Neural progenitor cell (in vitro differentiated cells): ENCODE measurements around the gene GASK1B.

Experiments used
- EZH2 ChIP-seq: fragments of 200-600 bp; sonication (generic); IDR thresholded peaks from 2 replicates; pipeline ENCODE4 v1.6.1; 2017; ENCODE audit warnings: antibody characterized with exemption, mild to moderate bottlenecking, moderate library complexity
- EZH2phosphoT487 ChIP-seq: fragments of 200-600 bp; sonication (generic); IDR thresholded peaks from 2 replicates; pipeline ENCODE4 v1.6.1; 2017; ENCODE audit warnings: antibody characterized with exemption
- TF ChIP-seq, protein P1 (sequence below): fragments of 200-600 bp; sonication (generic); IDR thresholded peaks from 2 replicates; pipeline ENCODE4 v1.5.1; 2017; ENCODE audit warnings: antibody characterized with exemption, mild to moderate bottlenecking

- TF ChIP-seq, protein P1, sequence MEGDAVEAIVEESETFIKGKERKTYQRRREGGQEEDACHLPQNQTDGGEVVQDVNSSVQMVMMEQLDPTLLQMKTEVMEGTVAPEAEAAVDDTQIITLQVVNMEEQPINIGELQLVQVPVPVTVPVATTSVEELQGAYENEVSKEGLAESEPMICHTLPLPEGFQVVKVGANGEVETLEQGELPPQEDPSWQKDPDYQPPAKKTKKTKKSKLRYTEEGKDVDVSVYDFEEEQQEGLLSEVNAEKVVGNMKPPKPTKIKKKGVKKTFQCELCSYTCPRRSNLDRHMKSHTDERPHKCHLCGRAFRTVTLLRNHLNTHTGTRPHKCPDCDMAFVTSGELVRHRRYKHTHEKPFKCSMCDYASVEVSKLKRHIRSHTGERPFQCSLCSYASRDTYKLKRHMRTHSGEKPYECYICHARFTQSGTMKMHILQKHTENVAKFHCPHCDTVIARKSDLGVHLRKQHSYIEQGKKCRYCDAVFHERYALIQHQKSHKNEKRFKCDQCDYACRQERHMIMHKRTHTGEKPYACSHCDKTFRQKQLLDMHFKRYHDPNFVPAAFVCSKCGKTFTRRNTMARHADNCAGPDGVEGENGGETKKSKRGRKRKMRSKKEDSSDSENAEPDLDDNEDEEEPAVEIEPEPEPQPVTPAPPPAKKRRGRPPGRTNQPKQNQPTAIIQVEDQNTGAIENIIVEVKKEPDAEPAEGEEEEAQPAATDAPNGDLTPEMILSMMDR = no peak
- no peak for TF ChIP-seq EZH2
- no peak for TF ChIP-seq EZH2phosphoT487
These were observed 29.1 kb upstream of the GASK1B start for GRCh38 chr4:158201876-158202275.
